Inflammatory macrophage treated with lipopolysaccharide for 4 hours (primary cell): ENCODE results near the gene RAD50.
"Not testable (repeated sequence)": the region's sequence is repeated elsewhere in the genome, so short reads cannot be mapped to it uniquely, and the experiment has no call there.

Source experiments
- DNase-seq: peaks from one replicate; pipeline ENCODE4 v3.0.0-alpha.2; 2020

Gene RAD50

DNA sequence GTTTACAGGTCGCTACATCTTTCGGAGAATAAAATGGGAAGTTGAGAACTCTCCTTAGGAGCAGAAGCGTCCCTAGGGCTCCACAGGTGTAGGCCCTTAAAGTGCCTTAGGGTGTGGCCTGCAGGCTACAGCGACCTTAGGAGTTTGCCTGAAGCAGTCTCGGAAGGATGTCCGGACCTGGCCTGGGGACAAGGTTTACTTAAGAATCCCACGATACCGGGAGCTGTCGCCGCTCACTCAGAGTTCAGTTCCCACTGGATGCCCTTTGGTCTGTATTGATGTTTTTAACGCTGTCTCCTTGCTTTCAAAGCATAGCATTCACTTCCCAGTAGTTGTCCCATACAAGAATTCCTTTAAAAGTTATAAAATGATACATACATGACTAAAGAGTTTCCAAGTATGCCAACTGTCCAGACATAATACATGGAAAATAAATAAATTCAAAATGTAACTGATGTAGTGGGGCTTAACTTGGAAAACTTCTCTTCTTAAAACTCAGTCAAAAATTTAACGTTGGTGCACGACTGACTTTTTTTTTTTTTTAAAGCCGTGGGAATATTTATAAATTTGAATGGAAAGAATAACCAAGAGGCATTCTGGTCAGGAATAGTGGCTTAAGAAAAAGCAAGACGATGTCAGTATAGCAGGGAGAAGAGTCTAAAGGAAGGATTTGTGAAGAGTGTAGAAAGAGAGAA is 848 bp downstream of the RAD50 start:
- peak; percentile 34 for DNase-seq

DNA sequence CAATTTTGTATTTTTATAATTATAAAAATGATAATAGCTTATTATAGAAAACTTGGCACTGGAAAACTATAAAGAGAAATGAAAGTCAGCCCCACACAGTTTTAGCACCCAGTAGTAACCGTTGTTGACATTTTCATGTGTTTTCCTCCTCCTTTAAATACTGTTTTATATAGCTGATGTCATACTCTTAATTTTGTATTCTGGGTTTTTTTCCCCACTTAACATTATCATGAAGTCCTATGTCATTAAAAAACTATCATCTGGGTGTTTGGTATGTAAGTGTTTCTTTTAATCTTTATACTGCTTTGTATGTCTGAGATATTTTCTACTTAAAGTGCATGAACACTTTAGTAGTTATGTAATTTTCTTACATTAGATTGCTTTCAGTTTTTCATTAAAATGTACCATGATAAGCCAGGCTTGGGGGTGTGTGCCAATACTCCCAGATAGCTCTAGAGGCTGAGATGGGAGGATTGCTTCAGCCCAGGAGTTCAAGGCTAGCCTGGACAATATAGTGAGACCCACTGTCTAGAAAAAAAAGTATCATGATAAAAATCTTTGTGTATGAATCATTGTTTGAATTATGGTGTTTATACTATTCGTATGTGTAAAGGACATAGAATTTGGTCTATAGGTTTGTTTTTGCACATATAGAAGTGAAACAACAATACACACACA is 2.7 kb downstream of the RAD50 start:
- DNase-seq, result no peak

- DNase-seq, result no peak
Measured at GRCh38 chr5:132561601-132562000, 4.8 kb downstream of the RAD50 start.

- DNase-seq, result not testable (repeated sequence)
Measured at GRCh38 chr5:132564555-132564954, 7.8 kb downstream of the RAD50 start.

DNA sequence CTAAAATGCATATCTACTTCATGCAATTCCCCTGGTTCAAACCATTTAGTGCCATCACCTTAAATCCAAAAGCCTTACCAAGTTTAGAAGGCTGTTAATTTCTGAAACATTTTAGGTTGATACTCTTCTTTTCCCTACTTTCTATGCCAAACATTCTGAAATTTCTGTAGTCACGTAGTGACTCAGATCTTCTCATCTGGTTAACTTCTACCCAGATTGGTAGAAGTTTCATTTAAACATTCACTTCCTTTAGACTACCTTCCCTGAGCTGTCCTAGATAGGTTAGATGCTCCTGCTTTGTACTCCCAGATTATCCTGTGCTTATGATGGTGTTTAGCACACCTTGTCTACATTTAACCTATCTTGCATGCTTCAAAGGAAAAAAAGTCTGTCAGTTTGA is 9.9 kb downstream of the RAD50 start:
- no peak for DNase-seq

DNA sequence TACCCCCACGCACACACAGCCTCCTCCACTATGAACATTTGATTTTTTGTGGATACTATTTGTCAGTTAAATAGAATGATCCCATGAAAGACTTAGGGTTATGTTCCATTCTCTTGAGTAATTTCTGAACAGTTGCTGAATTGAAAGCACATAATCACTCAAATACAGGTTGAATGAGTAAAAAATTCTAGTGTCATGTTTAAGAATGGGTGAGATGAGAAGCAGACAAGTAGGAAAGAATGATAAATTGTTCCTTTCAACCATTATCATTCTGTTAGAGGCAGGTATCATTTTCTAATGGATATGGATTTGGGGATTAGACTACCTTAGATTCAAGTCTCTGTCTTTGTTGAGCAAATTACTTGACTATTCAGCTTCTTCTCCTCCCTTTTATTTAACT is 19.3 kb downstream of the RAD50 start:
- DNase-seq, result no peak

GRCh38 chr5:132584560-132584959 is 27.8 kb downstream of the RAD50 start:
- not testable (repeated sequence) for DNase-seq

DNA sequence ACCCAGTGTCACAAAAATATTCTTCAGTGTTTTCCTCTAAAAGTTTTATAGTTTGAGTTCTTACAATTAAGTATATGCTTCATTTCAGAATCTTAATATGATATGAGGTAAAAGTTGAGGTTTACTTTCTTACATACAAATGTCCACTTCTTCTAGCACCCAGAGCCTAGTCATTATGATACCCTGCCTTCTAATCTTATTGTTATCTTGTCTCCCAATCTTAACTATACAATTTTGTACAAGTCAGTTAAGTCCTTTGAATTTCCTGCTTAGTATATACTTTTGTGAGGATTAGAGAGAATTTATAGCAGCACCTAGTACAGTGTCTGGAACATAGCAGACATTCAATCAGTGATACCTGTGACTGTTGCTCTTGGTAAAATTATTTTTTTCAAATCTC is 29.3 kb downstream of the RAD50 start:
- DNase-seq, result no peak

GRCh38 chr5:132589467-132589866 is 32.7 kb downstream of the RAD50 start:
- no peak for DNase-seq

GRCh38 chr5:132591145-132591544 is 34.4 kb downstream of the RAD50 start:
- peak; percentile 7 for DNase-seq

DNA sequence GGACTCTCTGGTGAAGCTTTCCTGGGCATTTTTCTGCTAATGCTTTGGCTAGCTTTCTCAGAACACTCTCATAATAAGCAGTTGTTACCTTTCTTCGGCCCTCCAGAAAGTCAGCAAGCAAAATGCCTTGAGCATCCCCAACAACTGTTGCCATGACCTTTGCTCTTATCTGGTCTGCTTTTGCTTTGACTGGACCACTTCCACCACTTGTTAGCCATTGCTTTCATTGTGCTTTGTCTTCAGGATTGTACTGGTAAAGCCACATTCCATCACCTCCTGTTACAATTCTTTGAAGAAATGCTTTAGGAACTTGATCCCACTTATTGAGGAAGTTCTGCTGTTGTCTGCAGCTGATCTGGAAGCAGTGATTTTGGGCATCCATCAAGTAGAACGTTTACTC is 35.7 kb downstream of the RAD50 start:
- DNase-seq, result no peak

DNA sequence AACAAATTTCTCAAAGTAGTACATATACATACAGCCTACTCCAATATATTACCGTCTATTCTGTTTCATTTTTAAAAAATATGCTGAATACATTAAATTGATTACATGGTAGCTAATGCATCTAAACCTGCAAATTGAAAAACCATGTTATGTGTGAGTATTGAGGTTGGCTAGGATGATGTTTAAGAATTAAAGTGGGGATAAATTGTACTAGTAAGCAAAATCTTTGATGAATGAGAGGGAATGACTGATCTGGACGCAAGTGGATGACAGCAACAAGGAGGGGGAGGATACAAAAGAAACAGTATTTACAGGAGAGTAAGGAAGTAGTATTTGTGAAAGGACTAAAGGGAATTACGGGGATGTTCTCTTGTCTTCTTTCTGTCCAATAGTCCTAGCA is 37.4 kb downstream of the RAD50 start:
- no peak for DNase-seq

GRCh38 chr5:132595624-132596023 is 38.8 kb downstream of the RAD50 start:
- DNase-seq, result no peak

- DNase-seq, result no peak
Measured at GRCh38 chr5:132601071-132601728, 44.4 kb downstream of the RAD50 start.

GRCh38 chr5:132607095-132607494 is 50.3 kb downstream of the RAD50 start:
- no peak for DNase-seq

GRCh38 chr5:132608107-132608506 is 51.3 kb downstream of the RAD50 start:
- DNase-seq, result no peak

DNA sequence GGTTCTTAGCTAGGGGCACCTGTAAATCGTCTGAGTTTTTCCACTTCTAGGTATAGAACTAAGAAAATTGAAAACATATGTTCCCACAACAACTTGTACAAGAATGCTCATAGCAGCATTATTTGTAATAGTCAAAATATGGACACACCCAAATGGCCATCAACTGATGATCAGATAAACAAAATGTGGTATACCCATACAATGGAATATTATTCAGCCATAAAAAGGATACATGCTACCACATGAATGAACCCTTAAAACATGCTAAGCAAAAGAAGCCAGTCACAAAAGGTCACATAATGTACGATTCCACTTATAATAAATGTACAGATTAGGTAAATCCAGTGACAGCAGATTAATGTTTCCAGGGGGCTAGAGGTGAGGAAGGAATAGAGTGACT is 55.2 kb downstream of the RAD50 start:
- no peak for DNase-seq

GRCh38 chr5:132612846-132613245 is 56.1 kb downstream of the RAD50 start:
- no peak for DNase-seq

GRCh38 chr5:132621699-132622098 is 64.9 kb downstream of the RAD50 start:
- no peak for DNase-seq

DNA sequence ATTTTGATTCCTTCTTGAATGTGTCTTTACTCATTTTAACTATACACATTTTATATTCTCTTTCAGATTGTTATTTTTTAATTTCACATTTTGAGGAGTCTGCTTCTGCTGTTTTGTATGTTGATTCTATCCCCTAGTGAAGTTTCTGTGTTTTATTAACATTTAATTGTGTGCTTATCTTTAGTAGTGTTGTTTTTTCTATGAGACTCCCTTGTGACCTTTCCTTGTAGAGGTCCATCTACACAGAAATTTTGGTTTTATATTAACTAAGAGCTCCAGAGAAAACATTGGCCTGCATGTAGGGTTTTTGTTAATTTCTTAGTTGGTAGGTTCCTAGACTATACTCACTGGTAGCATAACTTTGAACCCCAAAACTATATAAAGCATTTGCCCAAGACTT is 65.8 kb downstream of the RAD50 start:
- no peak for DNase-seq

- DNase-seq, result no peak
Measured at GRCh38 chr5:132627470-132627869, 70.7 kb downstream of the RAD50 start.

- no peak for DNase-seq
Measured at GRCh38 chr5:132628814-132629213, 72.0 kb downstream of the RAD50 start.

- DNase-seq, result no peak
Measured at GRCh38 chr5:132629230-132629944, 72.6 kb downstream of the RAD50 start.

GRCh38 chr5:132633587-132633986 is 76.8 kb downstream of the RAD50 start:
- not testable (repeated sequence) for DNase-seq
